Inferior parietal cortex (tissue), 1 donor: Measurements from ENCODE around the gene DCUN1D1.
"Not testable (repeated sequence)": the region's sequence is repeated elsewhere in the genome, so short reads cannot be mapped to it uniquely, and the experiment has no call there.

Experiments used
- DNase-seq: peaks from one replicate; pipeline ENCODE4 v3.0.0-alpha.2; 2016; ENCODE audit errors: extremely low spot score

DCUN1D1 gene

DNA sequence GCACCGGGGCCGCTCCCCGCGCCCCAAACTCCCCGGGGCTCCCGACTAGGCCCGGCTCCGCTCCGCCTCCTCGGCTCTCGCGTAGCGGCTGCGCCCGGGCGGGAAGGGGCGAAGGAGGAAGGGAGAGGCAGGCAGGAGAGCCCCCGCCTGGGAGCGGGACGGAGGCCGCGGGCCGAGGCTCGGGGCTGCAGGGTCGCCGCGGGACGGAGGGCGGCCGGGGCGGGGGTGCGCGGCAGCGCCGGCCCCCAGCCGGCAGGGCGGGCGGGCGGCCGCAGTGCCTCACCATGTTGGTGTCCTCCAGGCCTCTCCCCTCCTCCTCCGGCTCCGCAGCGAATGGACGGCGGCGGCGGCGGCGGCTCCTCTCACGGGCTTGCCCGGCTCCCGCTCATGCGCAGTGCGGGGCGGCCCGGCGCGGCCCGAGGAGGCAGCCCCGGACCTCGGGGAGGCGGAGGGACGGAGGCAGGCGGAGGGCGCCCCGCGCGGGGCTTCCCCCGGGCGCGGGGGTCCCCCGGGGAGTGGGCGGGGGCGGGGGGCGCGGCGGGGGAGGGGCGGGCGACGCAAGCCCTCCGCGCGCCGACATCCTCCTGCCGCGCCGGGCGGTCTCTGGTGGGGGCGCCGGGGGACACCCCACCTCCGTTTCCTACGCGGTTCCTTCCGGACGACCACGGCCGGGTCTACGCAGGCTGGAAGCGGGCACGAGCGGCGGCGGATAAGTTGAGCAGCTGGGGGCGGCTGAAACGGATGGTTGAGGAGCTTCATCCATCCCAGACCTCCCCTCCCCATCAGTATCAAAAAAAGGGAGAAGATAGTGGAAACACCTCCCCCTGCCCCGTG is at the start of gene DCUN1D1:
Gene DCUN1D1 (minus strand): TSS at position 335 of the 834 bp plus-strand sequence. CDS start 49 bp downstream, at position 286.
- DNase-seq, result peak; percentile 80

DNA sequence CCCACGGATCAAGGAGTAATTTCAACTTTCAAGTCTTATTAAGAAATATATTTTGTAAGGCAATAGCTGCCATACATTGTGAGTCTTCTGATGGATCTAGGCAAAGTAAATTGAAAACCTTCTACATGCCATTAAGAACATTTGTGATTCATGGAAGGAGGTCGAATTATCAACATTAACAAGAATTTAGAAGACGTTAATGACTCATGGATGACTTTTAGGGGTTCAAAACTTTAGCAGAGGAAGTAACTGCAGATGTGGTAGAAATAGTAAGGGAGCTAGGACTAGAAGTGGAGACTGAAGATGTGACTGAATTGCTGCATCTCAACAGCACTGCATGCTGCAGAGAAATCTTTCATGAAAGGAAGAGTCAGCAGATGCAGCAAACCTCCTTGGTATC is 48.1 kb upstream of the DCUN1D1 start:
- no peak for DNase-seq

DNA sequence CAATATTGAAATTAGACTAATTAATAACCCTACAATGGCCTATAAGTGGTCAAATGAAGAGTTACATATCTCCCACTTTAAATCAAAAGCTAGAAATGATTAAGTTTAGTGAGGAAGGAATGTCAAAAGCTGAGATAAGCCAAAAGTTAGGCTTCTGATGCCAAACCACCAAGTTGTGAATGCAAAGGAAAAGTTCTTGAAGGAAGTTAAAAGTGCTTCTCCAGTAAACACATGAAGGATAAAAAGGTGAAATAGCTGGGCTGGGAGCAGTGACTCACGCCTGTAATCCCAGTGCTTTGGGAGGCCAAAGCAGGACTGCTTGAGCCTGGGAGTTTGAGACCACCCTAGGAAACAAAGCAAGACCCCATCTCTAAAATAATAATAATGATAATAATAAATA is 46.9 kb upstream of the DCUN1D1 start:
- DNase-seq, result no peak

DNA sequence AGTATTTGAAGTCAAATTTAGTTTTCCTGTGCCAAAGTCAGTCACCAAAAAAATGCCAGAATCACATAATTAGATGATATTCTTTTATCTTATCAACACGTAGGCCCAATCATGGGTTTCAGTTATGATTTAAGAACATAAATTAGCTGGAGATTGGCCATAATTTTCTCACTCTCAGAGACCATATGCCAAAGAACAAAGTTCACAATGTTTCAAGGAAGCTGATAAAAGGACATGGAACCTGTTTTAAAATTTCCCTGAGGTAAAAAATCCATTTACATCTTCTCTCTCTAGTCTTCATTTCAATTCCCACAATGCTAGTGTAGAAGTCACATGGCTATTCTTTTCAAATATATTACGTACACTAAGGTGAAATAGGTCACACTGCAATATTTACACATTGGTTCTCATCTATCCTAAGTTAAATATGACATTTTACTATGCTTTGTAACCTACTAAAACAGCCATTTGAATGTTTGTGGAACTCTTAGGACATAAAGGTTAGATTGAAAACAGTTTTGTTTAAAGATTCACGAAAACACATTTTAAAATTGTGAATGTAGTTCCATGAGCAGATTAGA is 42.7 kb upstream of the DCUN1D1 start:
- DNase-seq, result no peak

DNA sequence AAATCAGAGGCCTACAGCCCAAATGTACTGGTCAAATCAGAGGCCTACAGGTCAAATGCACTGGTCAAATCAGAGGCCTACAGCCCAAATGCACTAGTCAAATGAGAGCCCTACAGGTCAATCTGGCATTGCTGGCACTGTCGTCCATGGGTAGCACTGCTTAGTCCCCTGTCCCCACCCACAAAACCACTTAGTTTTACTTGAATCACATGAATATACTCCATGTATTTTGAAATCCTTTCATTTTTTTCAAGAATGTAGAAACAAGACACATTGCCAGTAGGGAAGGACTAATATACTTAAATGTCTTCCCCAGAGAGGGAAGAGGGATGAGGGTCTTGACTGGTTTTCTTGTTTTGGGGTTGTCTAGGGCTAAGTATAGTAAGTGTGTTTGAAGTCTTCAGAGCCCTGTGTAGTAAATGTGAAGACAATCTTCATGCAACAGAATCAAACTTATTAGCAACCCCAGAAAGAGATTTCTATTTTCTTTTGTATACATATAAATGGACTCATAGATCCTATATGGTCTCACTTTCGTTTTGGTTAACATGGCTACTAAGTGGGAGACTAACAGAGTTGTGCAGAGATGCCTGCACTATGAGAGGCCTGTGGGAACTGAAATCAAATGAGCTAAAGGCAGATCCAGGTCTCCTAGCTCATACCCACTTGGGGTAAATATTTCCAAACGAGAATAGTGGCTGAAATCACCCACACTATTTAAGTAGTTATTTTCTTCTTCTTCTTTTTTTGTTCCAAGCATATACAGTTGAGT is 38.3 kb upstream of the DCUN1D1 start:
- no peak for DNase-seq

DNA sequence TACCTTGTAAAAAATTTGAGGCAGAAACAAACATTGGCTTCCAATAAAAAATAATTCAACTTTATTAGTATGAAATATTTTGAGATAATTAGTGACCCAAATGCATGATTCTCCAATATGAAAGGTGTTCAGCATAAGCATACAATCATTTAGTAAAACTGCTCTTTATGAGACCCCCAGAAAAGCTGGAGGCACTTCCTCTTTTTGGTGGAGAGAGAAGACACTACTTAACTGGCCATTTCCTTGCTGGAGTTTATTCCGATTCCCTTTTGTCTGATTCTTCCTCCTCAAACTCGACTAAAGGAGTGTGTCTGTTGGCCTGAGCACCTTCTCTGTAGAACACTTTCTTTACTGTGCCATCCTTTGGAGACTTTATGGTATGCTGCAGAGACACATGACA is 34.8 kb upstream of the DCUN1D1 start:
- no peak for DNase-seq

DNA sequence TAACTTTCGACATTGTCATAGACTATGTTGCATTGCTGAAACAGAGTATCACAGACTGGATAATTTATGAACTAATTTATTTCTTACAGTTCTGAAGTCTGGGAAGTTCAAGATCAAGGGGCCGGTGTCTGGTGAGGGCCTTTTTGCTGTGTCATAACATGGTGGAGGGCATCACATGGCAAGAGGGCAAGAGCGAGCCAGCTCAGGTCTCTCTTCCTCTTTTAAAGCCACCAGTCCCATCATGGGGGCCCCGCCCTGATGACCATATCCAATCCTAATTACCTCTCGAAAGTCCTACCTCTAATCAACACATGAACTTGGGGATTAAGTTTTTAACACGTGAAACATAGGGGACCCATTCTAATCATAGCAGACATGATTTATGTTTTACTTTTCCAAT is 33.5 kb upstream of the DCUN1D1 start:
- DNase-seq, result no peak

DNA sequence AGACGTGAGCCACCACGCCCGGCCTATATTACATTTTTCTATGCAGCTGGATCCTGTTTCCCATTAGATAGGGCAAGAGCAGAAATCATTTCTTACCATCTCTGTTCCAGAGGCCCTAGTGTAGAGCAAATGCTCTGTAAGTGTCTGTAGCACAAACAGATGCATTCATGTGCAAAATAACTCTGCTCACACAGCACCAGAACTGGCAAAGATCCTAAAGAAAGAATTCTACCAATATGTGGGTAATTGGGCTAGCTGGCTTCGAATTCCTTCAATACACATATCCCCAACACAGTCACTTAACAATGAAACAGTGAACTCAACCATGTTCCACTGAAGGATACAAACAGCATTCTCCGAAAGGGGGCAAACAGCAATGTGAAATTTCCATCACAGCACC is 32.7 kb upstream of the DCUN1D1 start:
- no peak for DNase-seq

DNA sequence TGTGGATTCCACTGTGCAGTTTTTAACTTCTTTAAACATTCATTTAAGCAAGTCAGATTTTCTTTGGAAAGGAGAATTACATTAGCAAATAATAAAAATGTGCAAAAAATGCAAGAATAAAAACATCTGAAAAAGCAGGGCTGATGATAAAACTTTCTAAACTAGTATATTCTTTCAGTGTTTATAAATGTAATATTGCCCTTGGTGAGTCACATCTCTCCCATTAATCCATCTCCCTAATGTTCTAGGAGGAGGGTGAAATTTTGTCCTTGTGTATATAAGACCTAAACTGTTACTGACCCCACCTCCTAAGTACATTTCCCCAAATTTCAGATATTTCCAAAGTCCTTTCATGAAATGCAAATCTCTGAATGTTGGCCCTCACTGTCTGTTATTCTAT is 28.5 kb upstream of the DCUN1D1 start:
- DNase-seq, result no peak

DNA sequence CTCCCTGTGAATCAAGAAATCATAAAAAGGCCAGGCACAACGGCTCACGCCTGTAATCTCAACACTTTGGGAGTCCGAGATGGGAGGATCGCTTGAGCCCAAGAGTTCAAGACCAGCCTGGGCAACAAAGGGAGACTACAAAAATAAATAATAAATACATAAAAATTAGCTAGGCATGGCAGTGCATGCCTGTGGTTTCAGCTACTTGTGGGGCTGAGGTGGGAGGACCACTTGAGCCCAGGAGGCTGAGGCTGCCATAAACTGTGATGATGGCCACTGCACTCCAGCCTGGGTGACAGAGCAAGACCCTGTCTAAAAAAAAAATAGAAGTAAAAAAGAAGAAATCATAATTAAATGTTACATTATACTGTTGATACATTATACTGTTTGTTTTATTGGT is 28.0 kb upstream of the DCUN1D1 start:
- no peak for DNase-seq

DNA sequence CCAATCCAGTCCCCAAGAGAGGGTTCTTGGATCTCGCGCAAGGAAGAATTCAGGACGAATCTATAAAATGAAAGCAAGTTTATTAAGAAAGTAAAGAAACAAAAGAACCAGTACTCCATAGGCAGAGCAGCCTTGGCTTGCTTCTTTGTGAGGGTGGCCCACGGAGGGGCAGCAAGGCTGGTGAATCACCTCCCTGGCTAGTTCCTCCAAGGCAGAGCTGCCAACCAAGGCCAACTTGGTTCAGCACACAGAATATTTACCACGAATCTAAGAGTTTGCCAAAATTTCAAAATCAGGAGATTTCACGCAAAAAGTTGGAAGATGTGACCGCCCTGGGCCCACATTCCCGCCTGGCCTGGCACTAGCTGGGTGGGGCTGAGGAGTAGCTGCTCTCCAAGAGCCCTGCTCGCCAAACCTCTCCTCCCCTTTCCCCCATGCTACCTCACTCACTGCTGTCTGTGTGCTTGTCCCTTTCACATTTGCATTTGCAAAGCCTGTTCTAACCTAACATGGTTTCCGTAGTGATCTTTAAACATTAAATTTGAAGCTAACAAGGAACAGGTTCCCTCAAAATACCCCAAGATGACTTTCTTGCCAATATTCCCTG is 26.2 kb upstream of the DCUN1D1 start:
- no peak for DNase-seq

DNA sequence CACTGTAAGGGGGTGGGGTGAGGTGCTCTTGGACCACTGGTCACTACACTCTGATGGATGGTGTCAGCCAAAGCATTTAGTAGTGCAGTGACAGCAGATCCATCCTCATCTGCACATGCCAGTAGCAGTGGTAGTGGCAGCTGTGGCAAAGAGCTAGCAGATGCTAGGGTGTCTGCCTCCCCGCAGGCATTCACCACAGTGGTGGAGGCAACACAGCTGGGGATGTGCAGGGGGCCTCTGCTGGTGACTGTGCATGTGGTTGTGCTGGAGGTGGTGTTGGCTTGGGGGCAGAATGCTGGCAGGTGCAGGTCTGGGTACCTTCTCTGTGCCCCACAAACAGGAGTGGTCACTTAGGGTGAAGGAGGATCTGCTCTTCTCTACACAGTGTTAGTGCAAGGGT is 19.4 kb upstream of the DCUN1D1 start:
- no peak for DNase-seq

DNA sequence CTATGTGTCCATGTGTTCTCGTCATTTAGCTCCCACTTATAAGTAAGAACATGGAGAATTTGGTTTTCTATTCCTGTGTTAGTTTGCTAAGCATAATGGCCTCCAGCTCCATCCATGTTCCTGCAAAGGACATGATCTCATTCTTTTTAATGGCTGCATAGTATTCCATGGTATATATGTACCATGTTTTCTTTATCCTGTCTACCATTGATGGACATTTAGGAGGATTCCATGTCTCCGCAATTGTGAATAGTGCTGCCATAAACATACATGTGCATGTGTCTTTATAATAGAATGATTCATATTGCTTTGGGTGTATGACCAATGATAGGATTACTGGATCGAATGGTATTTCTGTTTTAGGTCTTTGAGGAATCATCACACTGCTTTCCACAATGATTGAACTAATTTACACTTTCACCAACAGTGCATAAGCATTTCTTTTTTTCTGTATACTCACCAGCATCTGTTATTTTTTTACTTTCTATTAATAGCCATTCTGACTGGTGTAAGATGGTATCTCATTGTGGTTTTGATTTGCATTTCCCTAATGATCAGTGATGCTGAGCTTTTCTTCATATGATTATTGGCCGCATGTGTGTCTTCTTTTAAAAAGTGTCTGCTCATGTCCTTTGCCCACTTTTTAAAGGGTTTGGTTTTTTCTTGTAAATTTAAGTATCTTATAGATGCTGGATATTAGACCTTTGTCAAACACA is 13.3 kb upstream of the DCUN1D1 start:
- DNase-seq, result not testable (repeated sequence)

DNA sequence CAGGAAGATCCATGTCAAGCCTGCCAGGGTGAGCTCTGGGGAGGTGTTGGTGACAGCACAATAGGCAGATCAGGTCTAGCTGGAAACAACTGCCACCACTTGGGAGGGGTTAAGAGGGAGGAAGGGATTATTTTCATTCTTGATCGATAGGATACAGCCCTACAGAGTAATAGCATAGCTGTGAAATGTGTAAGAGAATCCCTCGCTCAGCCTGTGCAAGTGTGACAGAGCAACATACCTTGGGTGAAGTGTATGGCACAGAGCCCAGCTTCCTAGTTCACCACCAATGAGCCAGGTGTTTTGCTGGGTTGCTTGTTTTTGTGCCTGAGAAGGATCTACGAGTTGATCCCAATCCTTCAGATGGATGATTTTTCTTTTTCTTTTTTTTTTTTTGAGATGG is 9.2 kb upstream of the DCUN1D1 start:
- no peak for DNase-seq

DNA sequence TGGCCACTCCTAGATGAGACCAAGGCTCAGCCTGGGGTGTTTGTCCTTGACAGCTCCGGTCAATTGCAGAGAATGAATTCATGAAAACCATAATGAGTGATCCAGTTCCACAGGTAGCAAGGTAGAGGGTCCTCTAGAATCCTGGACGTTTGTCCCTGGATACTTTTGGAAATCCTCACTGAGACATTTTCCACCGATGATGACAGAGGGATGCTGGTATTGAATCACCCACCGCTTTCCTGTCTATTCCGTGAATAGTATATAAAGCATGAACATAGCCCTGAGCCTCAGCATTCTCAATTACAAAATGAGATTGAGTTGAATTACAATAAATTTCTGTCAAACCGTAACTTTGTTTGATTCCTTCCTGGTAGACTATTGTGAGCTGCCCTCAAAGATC is 5.7 kb upstream of the DCUN1D1 start:
- no peak for DNase-seq

DNA sequence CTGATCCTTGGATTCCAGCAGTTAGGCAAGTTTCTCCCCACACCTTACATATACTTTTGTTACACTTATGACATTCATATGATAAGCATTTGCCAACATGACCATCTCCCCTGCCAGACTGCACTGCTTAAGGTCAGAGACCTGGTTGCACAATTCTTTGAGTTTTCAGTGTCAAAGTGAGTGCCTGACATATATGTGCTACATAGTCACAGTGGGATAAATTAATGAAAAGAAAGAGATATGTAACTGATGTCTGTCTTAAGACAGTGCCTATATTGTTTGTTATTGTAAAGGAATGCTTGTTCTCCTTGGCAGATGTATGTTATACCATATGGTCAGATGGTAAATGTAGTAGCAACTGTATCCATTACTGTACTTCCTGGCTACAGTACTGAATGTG is 3.5 kb upstream of the DCUN1D1 start:
- no peak for DNase-seq

DNA sequence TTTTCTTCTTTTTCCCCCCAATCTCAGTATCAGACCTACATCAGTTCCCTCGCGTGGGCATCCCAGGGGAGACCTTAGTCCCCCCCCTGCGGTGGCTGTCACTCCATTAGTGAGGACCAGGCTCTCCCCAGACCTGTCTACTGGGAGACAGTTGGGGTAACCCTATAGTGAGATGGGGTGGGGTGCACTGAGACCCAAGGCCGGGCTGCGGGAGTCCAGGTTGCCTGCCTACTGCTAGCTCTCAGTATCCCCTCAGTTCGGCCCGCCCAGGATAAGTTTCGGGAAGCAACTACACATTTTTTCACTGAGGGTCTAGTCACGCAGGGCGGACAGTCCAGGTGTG is 671 bp upstream of the DCUN1D1 start:
- no peak for DNase-seq

DNA sequence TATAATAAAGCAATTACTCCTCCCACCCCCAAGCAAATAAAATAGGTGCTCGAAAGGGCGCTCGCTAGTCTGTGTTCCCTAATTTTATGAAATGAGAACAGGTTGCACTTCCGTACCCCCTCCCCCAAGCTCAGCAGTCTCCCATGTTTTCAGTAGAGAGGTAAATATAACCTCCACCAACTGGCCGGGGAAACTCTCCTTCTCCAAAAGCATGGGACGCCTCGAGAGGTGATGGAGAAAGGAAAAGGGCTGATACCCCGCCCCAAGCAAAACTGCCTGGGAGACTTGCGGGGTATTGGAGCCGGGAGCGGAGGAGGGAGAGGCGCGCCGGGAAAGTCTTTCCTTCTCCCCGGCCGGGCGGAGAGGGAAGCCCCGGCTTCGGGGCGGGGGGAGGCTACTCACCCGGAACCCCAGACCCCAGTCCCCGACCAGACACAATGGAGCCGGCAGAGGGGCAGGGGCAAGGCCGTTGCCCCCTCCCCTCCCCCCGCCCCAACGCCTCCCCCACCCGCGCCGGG is 605 bp downstream of the DCUN1D1 start:
- peak; percentile 32 for DNase-seq

DNA sequence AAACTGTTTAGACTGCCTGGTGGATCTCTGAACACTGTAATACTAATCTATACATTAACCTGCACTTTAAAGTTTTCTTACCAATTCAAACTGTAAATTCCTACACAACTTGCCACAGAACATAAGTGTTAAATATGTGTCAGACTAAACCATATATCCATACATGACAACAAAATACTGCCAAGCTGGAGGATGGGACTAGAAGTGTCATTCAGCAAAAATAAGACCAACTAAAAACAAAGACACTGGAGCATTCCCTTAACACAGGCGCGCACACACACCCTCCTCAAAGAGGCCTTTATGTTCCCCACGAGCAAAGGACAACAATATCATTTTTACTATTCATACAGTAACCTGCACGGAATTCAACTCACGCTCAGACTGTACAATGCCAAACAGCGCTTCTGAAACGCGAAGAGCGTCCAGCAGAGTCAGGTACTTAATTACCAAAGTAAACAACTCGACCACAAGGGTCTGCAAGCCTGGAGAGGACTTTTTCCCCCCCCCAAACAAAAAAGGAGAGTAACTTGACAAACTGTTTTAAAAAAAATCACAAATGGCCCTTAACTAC is 1.1 kb downstream of the DCUN1D1 start:
- no peak for DNase-seq

DNA sequence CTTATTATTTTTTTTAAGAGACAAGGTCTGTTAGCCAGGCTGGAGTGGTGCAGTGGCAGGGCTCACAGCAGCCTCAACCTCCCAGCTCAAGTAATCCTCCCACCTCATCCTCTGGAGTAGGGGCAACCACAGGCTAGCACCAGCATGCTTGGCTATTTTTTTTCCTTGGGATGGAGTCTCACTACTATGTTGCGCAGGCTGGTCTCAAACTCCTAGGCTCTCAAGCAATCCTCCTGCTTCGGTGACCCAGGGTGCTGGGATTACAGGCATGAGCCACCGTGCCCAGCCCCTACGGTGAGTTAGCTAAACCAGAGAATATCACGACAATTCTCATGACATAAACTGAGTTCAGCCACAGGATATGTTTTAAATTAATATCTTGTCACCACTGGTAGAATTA is 2.0 kb downstream of the DCUN1D1 start:
- no peak for DNase-seq

DNA sequence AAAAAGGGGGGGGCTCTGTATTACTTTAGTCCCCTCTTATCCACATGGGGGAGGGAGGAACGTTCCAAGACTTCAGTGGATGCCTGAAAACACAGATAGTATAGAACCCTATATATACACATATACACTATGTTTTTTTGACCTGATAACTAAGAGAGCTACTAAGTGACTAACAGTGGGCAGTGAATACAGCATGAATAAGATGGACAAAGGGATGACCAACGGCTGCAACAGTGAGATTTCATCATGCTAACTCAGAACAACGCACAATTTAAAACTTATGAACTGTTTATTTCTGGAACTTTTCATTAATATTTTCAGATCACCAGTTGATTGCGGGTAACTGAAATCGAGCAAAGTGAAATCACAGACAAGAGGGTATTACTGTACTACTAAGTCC is 7.3 kb downstream of the DCUN1D1 start:
- DNase-seq, result no peak
